GM18868 (cell line): ENCODE measurements around the gene ARID5B.

ENCODE experiments used
- ATAC-seq: cut with Tn5 transposase; IDR thresholded peaks from one replicate; pipeline ENCODE4 v1.9.1; 2021; ENCODE audit warnings: mild to moderate bottlenecking, moderate library complexity; ENCODE audit not compliant: unreplicated experiment

ARID5B gene

GRCh38 chr10:61933859-61934555 lies 32.5 kb downstream of the ARID5B start:
- ATAC-seq = no peak

- no peak for ATAC-seq
These were observed 33.6 kb downstream of the ARID5B start for GRCh38 chr10:61935077-61935476.

GRCh38 chr10:61936770-61937169 lies 35.3 kb downstream of the ARID5B start:
- ATAC-seq = no peak

- ATAC-seq = peak; percentile 59
These were observed 36.3 kb downstream of the ARID5B start for GRCh38 chr10:61937631-61938351.

- no peak for ATAC-seq
These were observed 38.4 kb downstream of the ARID5B start for GRCh38 chr10:61939902-61940301.

- ATAC-seq = no peak
These were observed 39.7 kb downstream of the ARID5B start for GRCh38 chr10:61941202-61941681.

GRCh38 chr10:61942604-61943461 lies 41.3 kb downstream of the ARID5B start:
- peak; percentile 18 for ATAC-seq

GRCh38 chr10:61943674-61944378 lies 42.3 kb downstream of the ARID5B start:
- ATAC-seq = peak; percentile 60

- no peak for ATAC-seq
These were observed 43.1 kb downstream of the ARID5B start for GRCh38 chr10:61944410-61945147.

GRCh38 chr10:61949687-61950086 lies 48.2 kb downstream of the ARID5B start:
- no peak for ATAC-seq

GRCh38 chr10:61950449-61951143 lies 49.1 kb downstream of the ARID5B start:
- no peak for ATAC-seq

- no peak for ATAC-seq
These were observed 49.6 kb downstream of the ARID5B start for GRCh38 chr10:61951144-61951483.

GRCh38 chr10:61952028-61952674 lies 50.7 kb downstream of the ARID5B start:
- ATAC-seq = no peak

GRCh38 chr10:61953183-61953582 lies 51.7 kb downstream of the ARID5B start:
- ATAC-seq = no peak

- ATAC-seq = no peak
These were observed 56.3 kb downstream of the ARID5B start for GRCh38 chr10:61957806-61958205.

GRCh38 chr10:61958311-61958710 lies 56.8 kb downstream of the ARID5B start:
- ATAC-seq = no peak

- ATAC-seq = no peak
These were observed 57.3 kb downstream of the ARID5B start for GRCh38 chr10:61958805-61959204.

- ATAC-seq = no peak
These were observed 58.3 kb downstream of the ARID5B start for GRCh38 chr10:61959814-61960213.
